Activated CD8-positive, alpha-beta memory T cell treated with anti-CD3 and anti-CD28 coated beads, Interleukin-2, amount 10 ng/mL, durations not matched to agents 7 days and 5 days (primary cell): ENCODE measurements around the gene PPP2R2B. TPM values are rescaled to one million over a fixed set of nuclear protein-coding genes. Genes with fewer than 3 reads are reported as not detected.
"Not testable (repeated sequence)": the region's sequence is repeated elsewhere in the genome, so short reads cannot be mapped to it uniquely, and the experiment has no call there.

Source experiments
- ATAC-seq: fragments of 150-1000 bp; cut with Tn5 transposase; one replicate; pipeline ENCODE4 v1.10.0; 2021; ENCODE audit warnings: moderate library complexity
- CTCF ChIA-PET: fragments of 350-600 bp; sonication (Branson Sonifier 250); formaldehyde crosslinking; loops from one replicate; lab custom pipeline; 2021; ENCODE audit warnings: antibody characterized with exemption; lab: Charles Lee
- DNase-seq: peaks from one replicate; pipeline ENCODE4 v3.0.0-alpha.2; 2020
- H3K27ac Mint-ChIP-seq: one replicate; pipeline ENCODE4 v1.8.0; 2021; ENCODE audit warnings: mild to moderate bottlenecking, mixed read lengths
- H3K27me3 Mint-ChIP-seq: one replicate; pipeline ENCODE4 v1.8.0; 2021; ENCODE audit warnings: mixed read lengths
- H3K36me3 Mint-ChIP-seq: one replicate; pipeline ENCODE4 v1.8.0; 2021; ENCODE audit warnings: mild to moderate bottlenecking, mixed read lengths
- H3K4me1 Mint-ChIP-seq: one replicate; pipeline ENCODE4 v1.8.0; 2021; ENCODE audit warnings: mixed read lengths
- H3K4me3 Mint-ChIP-seq: one replicate; pipeline ENCODE4 v1.8.0; 2021; ENCODE audit warnings: mild to moderate bottlenecking, moderate library complexity, mixed read lengths
- H3K9me3 Mint-ChIP-seq: one replicate; pipeline ENCODE4 v1.8.0; 2022; ENCODE audit warnings: low read depth, mixed read lengths
- total RNA-seq, 2 experiments: library from RNA; stranded (reverse); gene quantifications; one replicate each; pipeline ENCODE4 v1.2.3, GENCODE V29; 2021

The PPP2R2B gene
- total RNA-seq, 2 experiments from 2014 or later: 6.7 to 17.0 TPM

DNA sequence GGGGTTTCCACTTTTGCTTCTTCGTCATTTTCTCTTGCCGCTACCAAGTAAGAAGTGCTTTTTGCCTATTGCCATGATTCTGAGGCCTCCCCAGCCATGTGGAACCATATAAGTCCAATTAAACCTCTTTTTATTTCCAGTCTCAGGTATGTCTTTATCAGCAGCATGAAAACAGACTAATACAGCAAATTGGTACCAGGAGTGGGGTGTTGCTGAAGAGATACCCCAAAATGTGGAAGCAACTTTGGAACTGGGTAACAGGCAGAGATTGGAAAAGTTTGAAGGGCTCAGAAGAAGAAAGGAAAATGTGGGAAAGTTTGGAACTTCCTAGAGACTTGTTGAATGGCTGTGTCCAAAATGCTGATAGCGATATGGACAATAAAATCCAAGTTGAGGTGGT is 149.8 kb downstream of the PPP2R2B start:
- ATAC-seq, H3K4me1 Mint-ChIP-seq, CTCF ChIA-PET, H3K9me3 Mint-ChIP-seq, DNase-seq, H3K27ac Mint-ChIP-seq, H3K4me3 Mint-ChIP-seq, H3K27me3 Mint-ChIP-seq: not testable (repeated sequence)
- H3K36me3 Mint-ChIP-seq: peaks cover 21% of the 10 kb centered on the region

DNA sequence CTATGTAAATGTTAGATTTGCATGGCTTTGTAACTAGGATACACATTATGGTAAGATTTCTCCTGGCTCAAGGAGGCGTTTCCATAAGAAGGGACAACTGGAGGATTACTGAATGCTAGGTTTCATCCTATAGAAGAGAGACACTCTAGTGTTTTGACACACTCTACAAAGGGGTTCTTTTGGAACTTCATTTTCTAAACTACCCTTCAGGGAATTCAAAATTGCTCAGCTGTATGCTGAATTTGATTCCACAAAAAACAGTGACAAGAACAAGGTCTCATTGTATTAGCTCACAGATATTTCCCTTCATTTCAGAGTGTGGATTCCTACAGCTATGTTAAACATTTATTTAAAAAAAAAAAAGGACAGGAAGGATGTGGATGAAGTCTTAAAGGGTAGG is 151.7 kb downstream of the PPP2R2B start:
- H3K9me3 Mint-ChIP-seq: peaks cover 10% of the 10 kb centered on the region
- H3K27ac Mint-ChIP-seq: no peak overlapping the region
- no peak overlapping the region for H3K4me3 Mint-ChIP-seq
- ATAC-seq (no peak), DNase-seq (no peak)
- H3K4me1 Mint-ChIP-seq: peaks cover 2% of the 10 kb centered on the region
- peaks cover 21% of the 10 kb centered on the region for H3K36me3 Mint-ChIP-seq
- no peaks in the 10 kb centered on the region for H3K27me3 Mint-ChIP-seq
- CTCF ChIA-PET: no interaction called here

DNA sequence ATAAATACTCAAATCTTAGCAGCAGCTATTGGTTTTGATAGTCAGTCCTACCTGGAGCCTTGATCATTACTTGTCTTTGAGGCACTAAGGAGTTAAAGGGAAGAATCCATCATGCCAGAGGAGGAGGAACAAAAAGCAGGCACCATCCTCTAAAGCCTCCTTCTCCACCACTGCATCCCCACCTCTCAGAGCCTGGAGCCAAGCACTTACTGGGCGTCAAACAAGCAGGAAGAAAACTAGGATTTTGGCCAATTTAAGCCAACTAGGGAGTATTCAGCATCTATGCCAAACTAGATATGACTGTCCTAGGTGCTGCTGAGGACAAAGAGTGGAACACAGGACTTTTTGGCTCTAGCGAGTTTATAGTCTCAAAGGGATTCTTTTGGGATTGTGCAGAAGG is 152.5 kb downstream of the PPP2R2B start:
- no peaks in the 10 kb centered on the region for H3K27me3 Mint-ChIP-seq
- no peak overlapping the region for H3K4me3 Mint-ChIP-seq
- H3K9me3 Mint-ChIP-seq: peaks cover 10% of the 10 kb centered on the region
- DNase-seq (no peak), ATAC-seq (no peak)
- H3K4me1 Mint-ChIP-seq: peaks cover 2% of the 10 kb centered on the region
- CTCF ChIA-PET: no interaction called here
- no peak overlapping the region for H3K27ac Mint-ChIP-seq
- peaks cover 21% of the 10 kb centered on the region for H3K36me3 Mint-ChIP-seq

DNA sequence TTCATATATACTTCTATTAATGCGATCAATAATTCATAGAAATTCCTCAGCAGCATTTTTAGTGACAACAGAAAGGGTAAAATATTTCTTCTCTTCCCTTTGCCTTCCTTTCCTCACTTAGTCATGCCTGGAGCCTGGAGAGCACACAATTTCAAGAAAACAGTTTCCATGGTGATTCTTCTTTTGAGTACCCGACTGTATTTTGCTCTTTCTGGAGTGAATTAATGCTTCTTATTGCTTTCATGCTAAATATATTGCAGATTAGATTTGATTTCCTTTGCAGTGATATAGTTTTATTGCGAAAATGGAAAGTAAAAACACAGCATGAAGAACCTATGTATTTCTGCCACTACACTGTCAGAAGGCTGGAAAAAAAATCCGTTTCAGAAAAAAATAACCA is 153.5 kb downstream of the PPP2R2B start:
- no peak for DNase-seq
- Mint-ChIP-seq H3K36me3 (peaks cover 17% of the 10 kb centered on the region), H3K9me3 (peaks cover 10% of the 10 kb centered on the region), H3K27ac (no peak overlapping the region), H3K27me3 (no peaks in the 10 kb centered on the region), H3K4me1 (peaks cover 10% of the 10 kb centered on the region), H3K4me3 (no peak overlapping the region)
- ATAC-seq: no peak
- CTCF ChIA-PET: no interaction called here

DNA sequence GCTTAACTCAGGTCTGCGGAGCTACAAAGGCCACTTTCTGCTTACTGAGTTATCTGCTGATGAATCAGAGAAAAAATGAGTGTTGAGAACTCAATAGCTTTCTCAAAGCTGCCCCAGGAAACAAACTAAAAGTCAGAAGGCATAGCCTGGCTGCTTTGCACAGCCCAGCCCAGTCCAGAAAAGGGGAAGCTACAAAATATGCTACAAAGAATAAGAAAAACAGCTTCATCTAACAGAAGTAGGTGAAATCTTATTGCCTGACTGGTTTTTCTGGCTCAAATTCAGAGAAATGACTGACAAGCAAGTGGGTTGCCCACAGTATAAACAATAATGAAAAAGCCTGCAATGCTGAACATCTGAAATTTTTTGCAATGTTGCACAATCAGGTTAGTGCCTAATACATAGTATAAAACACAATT is 156.2 kb downstream of the PPP2R2B start:
- ATAC-seq: no peak
- Mint-ChIP-seq H3K27ac (no peak overlapping the region), H3K4me3 (no peak overlapping the region), H3K9me3 (no peaks in the 10 kb centered on the region), H3K36me3 (no peaks in the 10 kb centered on the region), H3K27me3 (no peaks in the 10 kb centered on the region), H3K4me1 (peaks cover 18% of the 10 kb centered on the region)
- CTCF ChIA-PET: interaction anchor here (1.5 kb wide), 1 partner anchor 191 kb away, joined by 3 read pairs; no protein-coding TSS in a partner anchor
- DNase-seq: no peak

DNA sequence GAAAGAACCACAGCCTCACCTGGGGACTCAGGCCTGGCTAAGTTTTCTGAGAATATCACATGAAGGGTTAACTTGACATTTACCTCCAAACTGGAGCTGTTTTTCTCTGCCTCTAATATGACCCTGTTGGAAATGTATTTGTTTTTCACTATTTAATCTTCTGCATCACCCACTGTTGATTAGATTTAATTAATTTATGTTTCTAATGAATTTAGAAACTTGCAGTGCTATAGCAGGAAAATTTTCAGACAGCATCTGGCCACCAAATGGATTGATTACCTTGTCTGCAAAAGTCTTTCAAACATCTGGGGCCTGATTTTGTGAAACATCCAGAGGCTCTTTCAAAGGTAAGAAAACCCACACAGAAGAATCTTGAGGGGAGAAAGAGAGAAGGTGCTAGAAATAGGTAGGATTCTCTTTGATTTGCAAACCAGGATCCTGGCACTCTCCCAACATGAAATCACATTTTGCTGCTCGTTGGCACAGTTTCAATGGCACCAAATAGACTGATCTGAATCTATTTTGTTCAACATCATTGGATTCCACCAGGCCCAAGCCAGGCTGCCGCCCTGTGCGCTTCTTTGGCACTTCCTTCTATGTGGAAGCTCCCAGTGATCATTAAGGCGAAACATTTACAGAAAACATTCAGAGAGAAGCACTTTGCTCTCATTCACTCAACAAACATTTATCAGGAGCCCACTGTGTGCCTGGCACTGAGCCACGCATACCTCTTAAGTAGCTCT is 157.3 kb downstream of the PPP2R2B start:
- ATAC-seq (no peak), DNase-seq (no peak)
- no peaks in the 10 kb centered on the region for H3K9me3 Mint-ChIP-seq
- CTCF ChIA-PET: interaction anchor here (1.5 kb wide), 1 partner anchor 190 kb away, joined by 3 read pairs; no protein-coding TSS in a partner anchor
- no peak overlapping the region for H3K27ac Mint-ChIP-seq
- peaks cover 18% of the 10 kb centered on the region for H3K4me1 Mint-ChIP-seq
- H3K36me3 Mint-ChIP-seq: no peaks in the 10 kb centered on the region
- no peak overlapping the region for H3K4me3 Mint-ChIP-seq
- no peaks in the 10 kb centered on the region for H3K27me3 Mint-ChIP-seq

DNA sequence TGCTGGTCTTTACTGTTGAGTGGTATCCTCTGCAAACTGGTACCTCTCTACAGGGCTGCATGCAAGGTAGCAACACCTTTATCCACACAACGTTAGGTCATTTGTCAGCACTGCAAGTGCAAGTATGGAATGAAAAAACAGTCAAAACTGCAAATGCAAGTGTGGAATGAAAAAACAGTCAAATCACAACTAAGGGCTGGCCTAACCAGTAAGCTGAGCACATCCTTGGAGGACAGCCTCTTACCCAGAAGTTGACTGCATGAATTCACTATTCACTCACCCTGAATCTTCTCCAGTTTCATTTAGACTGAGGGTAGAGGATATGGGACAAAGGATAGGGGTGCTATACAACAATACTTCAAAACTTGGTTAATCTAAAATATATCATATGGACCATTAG is 158.4 kb downstream of the PPP2R2B start:
- CTCF ChIA-PET: interaction anchor here (1.3 kb wide), 1 partner anchor 178 kb away, joined by 3 read pairs; no protein-coding TSS in a partner anchor
- peak; percentile 75 for ATAC-seq
- peaks cover 18% of the 10 kb centered on the region for H3K4me1 Mint-ChIP-seq
- no peaks in the 10 kb centered on the region for H3K27me3 Mint-ChIP-seq
- H3K36me3 Mint-ChIP-seq: no peaks in the 10 kb centered on the region
- DNase-seq: no peak
- H3K9me3 Mint-ChIP-seq: no peaks in the 10 kb centered on the region
- no peak overlapping the region for H3K4me3 Mint-ChIP-seq
- H3K27ac Mint-ChIP-seq: no peak overlapping the region

DNA sequence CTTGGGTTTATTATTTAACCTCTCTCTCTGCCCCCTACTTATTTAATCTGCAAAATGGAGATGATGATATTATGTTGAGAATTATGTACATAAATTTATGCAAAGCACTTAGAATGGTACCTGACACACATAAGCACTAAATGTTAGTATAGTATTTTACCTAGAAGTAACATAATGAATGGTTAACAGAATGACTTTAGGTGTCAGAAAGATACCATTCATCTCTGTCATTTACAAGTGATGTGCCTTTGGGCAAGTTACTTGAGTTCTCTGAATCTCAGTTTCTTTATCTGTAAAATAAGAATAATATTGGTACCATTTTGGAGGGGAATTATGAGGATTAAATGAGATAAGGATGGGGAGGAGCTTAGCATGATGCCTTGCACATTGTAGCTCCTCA is 159.4 kb downstream of the PPP2R2B start:
- DNase-seq: no peak
- Mint-ChIP-seq H3K36me3 (no peaks in the 10 kb centered on the region), H3K27me3 (no peaks in the 10 kb centered on the region), H3K4me3 (no peak overlapping the region), H3K4me1 (peaks cover 18% of the 10 kb centered on the region), H3K9me3 (no peaks in the 10 kb centered on the region), H3K27ac (no peak overlapping the region)
- no peak for ATAC-seq
- CTCF ChIA-PET: interaction anchor here (1.0 to 1.3 kb wide), 2 partner anchors 177 to 182 kb away, joined by 3 read pairs; no protein-coding TSS in a partner anchor

DNA sequence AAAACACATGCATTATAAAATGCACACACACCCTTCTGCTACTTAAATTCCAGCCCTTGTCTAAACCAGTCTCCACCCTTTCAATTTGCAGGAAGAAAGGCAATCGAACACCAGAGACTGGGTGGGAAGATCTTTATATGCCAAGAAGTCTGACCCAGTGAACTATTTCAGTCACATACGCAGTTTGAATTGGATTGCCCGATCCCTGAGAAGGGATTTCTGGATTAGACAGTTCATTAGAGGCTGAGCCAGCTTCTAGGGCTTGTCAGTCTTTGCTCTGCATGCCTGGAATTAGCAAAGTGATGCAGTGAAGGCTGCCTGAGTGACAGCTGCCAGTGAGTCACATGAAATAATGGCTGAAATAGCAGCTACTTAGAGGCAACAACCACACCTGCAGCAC is 159.9 kb downstream of the PPP2R2B start:
- no peak for DNase-seq
- CTCF ChIA-PET: interaction anchor here (1.0 kb wide), 1 partner anchor 183 kb away, joined by 3 read pairs; no protein-coding TSS in a partner anchor
- Mint-ChIP-seq H3K9me3 (no peaks in the 10 kb centered on the region), H3K36me3 (no peaks in the 10 kb centered on the region), H3K4me1 (peaks cover 18% of the 10 kb centered on the region), H3K27ac (no peak overlapping the region), H3K4me3 (no peak overlapping the region), H3K27me3 (no peaks in the 10 kb centered on the region)
- no peak for ATAC-seq

DNA sequence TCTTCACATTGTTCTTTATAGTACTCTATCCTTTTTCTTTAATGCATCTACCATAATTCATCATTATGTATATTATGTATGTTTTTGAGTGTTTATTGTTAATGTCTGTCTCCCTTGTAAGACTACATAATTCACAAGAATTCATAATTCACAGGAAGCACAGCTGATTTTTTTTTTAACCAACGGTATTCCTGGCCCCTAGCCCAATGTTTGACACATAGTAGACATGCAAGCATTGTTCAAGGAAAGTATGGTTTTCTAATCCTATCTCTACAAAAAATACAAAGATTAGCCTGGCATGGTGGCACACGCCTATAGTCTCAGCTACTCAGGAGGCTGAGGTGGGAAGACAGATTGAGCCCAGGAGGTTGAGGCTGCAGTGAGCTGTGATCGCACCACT is 160.6 kb downstream of the PPP2R2B start:
- CTCF ChIA-PET: no interaction called here
- Mint-ChIP-seq H3K4me1 (peaks cover 18% of the 10 kb centered on the region), H3K27me3 (no peaks in the 10 kb centered on the region), H3K36me3 (no peaks in the 10 kb centered on the region), H3K9me3 (no peaks in the 10 kb centered on the region), H3K4me3 (no peak overlapping the region), H3K27ac (no peak overlapping the region)
- ATAC-seq (no peak), DNase-seq (no peak)

DNA sequence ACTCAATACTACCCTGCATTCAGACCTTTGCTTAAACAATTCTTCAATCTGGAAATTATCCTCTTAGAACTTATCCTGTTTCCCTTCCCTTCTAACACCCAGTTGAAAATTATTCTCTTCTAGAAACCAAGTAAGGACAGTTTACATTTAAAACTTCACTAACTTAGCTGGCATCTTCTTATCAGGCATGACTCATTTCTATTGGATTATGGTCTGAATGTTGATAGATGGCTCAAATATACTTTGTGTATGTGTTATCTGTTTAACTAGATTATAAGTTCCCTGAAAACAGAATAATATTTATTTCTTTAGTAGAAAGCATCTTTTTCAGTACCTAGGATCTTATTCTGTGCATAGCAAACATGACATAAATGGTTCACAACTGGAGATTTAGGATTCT is 161.9 kb downstream of the PPP2R2B start:
- CTCF ChIA-PET: no interaction called here
- no peak for DNase-seq
- Mint-ChIP-seq H3K9me3 (no peaks in the 10 kb centered on the region), H3K27ac (no peak overlapping the region), H3K27me3 (no peaks in the 10 kb centered on the region), H3K36me3 (no peaks in the 10 kb centered on the region), H3K4me3 (no peak overlapping the region), H3K4me1 (peaks cover 16% of the 10 kb centered on the region)
- no peak for ATAC-seq

DNA sequence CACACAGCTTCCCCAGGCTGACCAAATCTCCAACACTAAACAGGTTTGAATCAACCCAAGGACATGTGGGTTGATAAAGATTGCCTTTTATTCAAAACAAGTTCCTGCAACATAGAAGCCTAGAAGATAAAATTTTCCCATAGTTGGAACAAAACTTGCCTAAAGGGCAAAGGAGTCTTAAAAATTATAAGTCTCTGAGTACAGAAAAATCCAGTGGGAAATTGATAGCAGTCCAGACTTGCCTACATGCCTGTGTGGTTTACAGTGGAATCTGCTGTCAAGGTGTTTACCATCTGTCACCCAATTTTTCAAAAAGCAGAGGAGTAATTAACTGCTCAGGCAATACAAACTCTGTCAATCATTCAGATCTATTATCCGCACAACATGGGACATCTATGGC is 168.2 kb downstream of the PPP2R2B start:
- Mint-ChIP-seq H3K4me1 (no peaks in the 10 kb centered on the region), H3K27ac (no peak overlapping the region), H3K4me3 (no peak overlapping the region), H3K36me3 (no peaks in the 10 kb centered on the region), H3K9me3 (no peaks in the 10 kb centered on the region), H3K27me3 (no peaks in the 10 kb centered on the region)
- DNase-seq: no peak
- no peak for ATAC-seq
- CTCF ChIA-PET: no interaction called here

DNA sequence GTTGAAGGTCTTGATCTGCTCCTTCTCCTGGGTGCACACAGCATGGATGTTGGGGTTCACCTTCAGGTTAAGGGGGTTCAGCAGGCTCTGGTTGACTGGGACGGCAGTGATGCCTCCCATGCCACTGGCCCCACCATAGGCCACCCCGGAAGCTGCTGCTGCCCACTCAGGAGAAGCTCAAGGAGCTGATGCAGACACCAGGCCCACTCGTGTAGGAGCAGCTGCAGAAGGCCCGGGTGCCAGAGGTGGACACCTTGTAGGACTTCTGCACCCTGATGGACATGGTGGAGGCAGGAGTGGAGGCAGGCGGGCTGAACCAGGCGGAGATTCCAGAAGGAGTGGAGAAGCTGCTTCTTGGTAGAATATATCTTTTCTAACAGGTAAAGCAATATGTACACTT is 171.2 kb downstream of the PPP2R2B start:
- DNase-seq (no peak), ATAC-seq (no peak)
- Mint-ChIP-seq H3K4me3 (no peak overlapping the region), H3K27ac (no peak overlapping the region), H3K36me3 (no peaks in the 10 kb centered on the region), H3K4me1 (peaks cover 17% of the 10 kb centered on the region), H3K27me3 (no peaks in the 10 kb centered on the region), H3K9me3 (no peaks in the 10 kb centered on the region)
- CTCF ChIA-PET: no interaction called here

DNA sequence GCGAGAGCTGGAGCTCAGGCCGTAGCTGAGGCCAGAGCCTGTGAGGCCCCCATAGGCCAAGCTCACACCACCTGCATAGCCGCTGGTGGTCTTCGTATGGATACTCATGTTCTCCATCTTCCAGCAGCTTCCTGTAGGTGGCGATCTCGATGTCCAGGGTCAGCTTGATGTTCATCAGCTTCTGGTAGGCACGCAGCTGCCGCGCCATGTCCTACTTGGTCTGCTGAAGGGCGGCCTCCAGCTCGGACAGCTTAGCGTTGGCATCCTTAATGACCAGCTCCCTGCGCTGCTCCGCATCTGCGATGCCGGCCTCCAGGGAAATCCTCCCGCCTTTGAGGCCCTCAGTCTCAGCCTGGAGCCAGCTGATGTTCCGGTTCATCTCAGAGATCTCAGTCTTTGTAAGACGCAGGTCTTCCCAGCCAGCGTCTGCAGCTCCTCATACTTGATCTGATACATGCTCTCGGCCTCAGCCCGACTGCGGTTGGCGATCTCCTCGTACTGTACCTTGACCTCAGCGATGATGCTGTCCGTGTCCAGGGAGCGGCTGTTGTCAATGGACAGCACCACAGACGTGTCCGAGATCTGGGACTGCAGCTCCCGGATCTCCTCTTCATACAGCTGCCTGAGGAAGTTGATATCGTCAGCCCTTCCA is 172.1 kb downstream of the PPP2R2B start:
- CTCF ChIA-PET: no interaction called here
- Mint-ChIP-seq H3K27me3 (no peaks in the 10 kb centered on the region), H3K27ac (no peak overlapping the region), H3K4me1 (peaks cover 17% of the 10 kb centered on the region), H3K36me3 (no peaks in the 10 kb centered on the region), H3K9me3 (no peaks in the 10 kb centered on the region), H3K4me3 (no peak overlapping the region)
- ATAC-seq: no peak
- DNase-seq: no peak
